WERI-Rb-1 (cell line): ENCODE results near the gene DAPP1.
A peak's percentile ranks its signal among the peaks of the same experiment; 100 is the strongest.
"Not testable (repeated sequence)": the region's sequence is repeated elsewhere in the genome, so short reads cannot be mapped to it uniquely, and the experiment has no call there.

Experiments used
- DNase-seq: peaks from one replicate; pipeline ENCODE4 v3.0.0-alpha.2; 2020
- H3K27ac ChIP-seq: fragments of 250-450 bp; sonication (Bioruptor Pico); 2 replicates; pipeline ENCODE4 v1.5.1; 2020; ENCODE audit warnings: mild to moderate bottlenecking, moderate library complexity
- H3K27me3 ChIP-seq: fragments of 250-450 bp; sonication (Bioruptor Pico); 2 replicates; pipeline ENCODE4 v1.5.1; 2021; ENCODE audit warnings: mild to moderate bottlenecking, low read depth, moderate library complexity; ENCODE audit not compliant: insufficient read depth, severe bottlenecking
- H3K36me3 ChIP-seq: fragments of 250-450 bp; sonication (Bioruptor Pico); 2 replicates; pipeline ENCODE4 v1.5.1; 2020; ENCODE audit warnings: mild to moderate bottlenecking, moderate library complexity
- H3K4me3 ChIP-seq: 2 replicates; pipeline ENCODE4 v1.5.1; 2011; ENCODE audit warnings: low read depth, mild to moderate bottlenecking, control low read depth, low read length
- H3K9me3 ChIP-seq: fragments of 250-450 bp; sonication (Bioruptor Pico); 2 replicates; pipeline ENCODE4 v1.5.1; 2021; ENCODE audit warnings: mild to moderate bottlenecking, moderate library complexity; ENCODE audit not compliant: severe bottlenecking
- TF ChIP-seq, protein P1 (sequence below): IDR thresholded peaks from 2 replicates; pipeline ENCODE4 v1.5.1; 2011; ENCODE audit warnings: low read depth, mild to moderate bottlenecking, control low read depth, inconsistent platforms, low read length

The DAPP1 gene

GRCh38 chr4:99816545-99817308 is at the start of gene DAPP1:
Gene DAPP1, plus strand, starts transcription at chr4:99816827. Its CDS starts 87 bp downstream, at chr4:99816914.
- Histone ChIP-seq H3K9me3 (no peaks in the 10 kb centered on the region), H3K4me3 (no peak within 1 kb of the TSS), H3K27me3 (no peaks in the 10 kb centered on the region), H3K27ac (no peak within 1 kb of the TSS), H3K36me3 (no peaks in the 10 kb centered on the region)
- no peak for DNase-seq
- TF ChIP-seq, protein P1, sequence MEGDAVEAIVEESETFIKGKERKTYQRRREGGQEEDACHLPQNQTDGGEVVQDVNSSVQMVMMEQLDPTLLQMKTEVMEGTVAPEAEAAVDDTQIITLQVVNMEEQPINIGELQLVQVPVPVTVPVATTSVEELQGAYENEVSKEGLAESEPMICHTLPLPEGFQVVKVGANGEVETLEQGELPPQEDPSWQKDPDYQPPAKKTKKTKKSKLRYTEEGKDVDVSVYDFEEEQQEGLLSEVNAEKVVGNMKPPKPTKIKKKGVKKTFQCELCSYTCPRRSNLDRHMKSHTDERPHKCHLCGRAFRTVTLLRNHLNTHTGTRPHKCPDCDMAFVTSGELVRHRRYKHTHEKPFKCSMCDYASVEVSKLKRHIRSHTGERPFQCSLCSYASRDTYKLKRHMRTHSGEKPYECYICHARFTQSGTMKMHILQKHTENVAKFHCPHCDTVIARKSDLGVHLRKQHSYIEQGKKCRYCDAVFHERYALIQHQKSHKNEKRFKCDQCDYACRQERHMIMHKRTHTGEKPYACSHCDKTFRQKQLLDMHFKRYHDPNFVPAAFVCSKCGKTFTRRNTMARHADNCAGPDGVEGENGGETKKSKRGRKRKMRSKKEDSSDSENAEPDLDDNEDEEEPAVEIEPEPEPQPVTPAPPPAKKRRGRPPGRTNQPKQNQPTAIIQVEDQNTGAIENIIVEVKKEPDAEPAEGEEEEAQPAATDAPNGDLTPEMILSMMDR = no peak

- H3K9me3 ChIP-seq, H3K36me3 ChIP-seq, DNase-seq, H3K4me3 ChIP-seq, H3K27me3 ChIP-seq, H3K27ac ChIP-seq: not testable (repeated sequence)
Measured at GRCh38 chr4:99770842-99771241, 45.8 kb upstream of the DAPP1 start.

DNA sequence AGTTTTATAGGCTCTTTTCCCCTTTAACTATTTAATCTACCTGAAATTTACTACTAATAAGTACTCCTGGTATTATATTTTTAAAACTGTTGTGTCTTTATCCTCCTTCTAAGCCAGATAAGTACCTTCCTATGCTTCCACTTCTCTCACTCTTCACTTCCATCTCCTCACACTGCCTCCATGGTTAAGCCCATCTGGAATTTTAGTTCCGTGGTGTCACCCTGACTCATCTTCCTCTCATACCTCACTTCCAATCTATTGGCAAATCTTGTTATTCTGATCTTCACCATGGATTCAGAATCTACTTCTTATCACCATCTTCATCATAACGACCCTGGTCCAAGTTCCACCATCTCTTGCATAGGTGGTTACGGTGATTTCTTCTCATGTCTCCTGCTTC is 32.7 kb upstream of the DAPP1 start:
- Histone ChIP-seq H3K9me3 (no peaks in the 10 kb centered on the region), H3K27ac (no peak overlapping the region), H3K4me3 (no peak overlapping the region), H3K36me3 (no peaks in the 10 kb centered on the region), H3K27me3 (no peaks in the 10 kb centered on the region)
- DNase-seq = no peak
- TF ChIP-seq, protein P1 = no peak

GRCh38 chr4:99784842-99785241 is 31.8 kb upstream of the DAPP1 start:
- no peaks in the 10 kb centered on the region for H3K36me3 ChIP-seq
- TF ChIP-seq, protein P1 = no peak
- DNase-seq = no peak
- H3K27ac ChIP-seq = no peak overlapping the region
- no peaks in the 10 kb centered on the region for H3K9me3 ChIP-seq
- no peaks in the 10 kb centered on the region for H3K27me3 ChIP-seq
- H3K4me3 ChIP-seq = no peak overlapping the region

DNA sequence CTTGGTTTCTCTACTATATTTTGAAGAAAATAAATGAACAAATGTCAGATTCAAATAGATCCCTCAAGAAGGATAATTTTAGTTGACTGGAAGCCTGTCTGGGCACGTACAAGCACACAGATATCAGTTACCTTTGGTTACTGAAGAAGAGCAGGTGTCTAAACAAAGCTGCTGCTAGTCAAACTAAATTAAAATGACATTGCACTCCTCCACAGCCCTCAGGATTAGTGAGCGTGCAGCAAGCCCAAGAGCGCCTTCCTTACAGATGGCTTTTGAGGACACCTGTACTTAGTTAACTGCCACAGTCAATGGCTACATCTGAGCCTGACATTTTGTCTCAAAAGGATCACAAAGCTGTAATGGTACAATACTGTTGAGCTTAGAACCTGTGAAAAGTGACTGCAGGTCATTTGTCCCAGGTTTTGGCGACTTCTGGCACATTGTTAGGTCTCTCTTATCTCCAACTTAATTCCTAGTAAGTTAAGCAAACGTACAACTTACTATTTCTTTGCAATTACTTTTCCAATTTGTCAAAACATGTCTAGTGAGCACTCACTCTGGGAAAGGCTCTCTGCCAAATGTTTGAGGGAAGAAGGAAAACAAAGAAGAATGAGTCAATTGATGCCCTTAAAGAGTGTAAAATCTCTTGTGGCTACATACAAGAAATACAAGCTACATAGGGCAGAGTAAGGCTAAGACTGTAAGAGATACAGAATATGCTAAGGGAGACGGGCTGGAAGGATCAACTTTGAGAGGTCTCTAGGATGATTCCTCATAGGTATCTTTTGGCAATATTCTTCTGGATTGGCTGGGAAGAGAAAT is 25.6 kb upstream of the DAPP1 start:
- DNase-seq = peak; percentile 90
- TF ChIP-seq, protein P1 = peak; percentile 12; the same call in 1 of the 2 replicates
- Histone ChIP-seq H3K27ac (peak overlapping the region; percentile 72), H3K4me3 (no peak overlapping the region), H3K36me3 (no peaks in the 10 kb centered on the region), H3K27me3 (no peaks in the 10 kb centered on the region), H3K9me3 (peaks cover 9% of the 10 kb centered on the region)

- Histone ChIP-seq H3K36me3 (no peaks in the 10 kb centered on the region), H3K4me3 (no peak overlapping the region), H3K9me3 (peaks cover 16% of the 10 kb centered on the region), H3K27me3 (no peaks in the 10 kb centered on the region), H3K27ac (no peak overlapping the region)
- TF ChIP-seq, protein P1 = no peak
- DNase-seq = no peak
Measured at GRCh38 chr4:99800332-99801004, 16.2 kb upstream of the DAPP1 start.
